Measurements from ENCODE around the gene EHD1.

DNA sequence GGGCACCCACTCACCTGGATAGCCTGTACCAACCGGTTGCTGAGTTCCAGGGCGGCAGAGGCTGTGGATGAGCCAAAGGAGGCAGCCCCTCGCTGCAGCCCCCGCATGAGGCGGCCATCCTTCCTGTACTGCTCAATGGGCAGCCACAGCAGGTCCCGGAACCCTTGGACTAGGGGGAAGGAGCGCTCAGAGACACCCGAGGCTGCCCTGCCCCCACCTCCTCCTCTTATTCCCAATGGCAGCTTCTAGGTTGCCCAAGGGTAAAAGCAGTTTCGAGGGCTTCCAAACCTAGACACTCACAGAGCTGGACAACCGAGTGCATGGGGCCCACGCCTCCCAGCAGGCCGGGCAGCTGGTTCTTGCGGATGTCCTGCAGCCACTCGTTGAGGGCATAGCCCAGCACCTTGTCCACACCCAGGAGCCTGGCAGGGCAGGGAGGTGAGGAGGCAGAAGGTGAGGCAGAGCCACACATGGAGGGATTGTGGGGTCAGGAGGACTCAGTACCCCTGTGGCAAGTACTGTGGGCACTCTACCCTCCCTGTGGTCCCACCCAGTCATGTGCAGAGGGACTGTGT is 18.1 kb upstream of the EHD1 start:
- no peak for TF ChIP-seq EZH2phosphoT487 (IDR thresholded peaks at IDR 0.05; ENCODE audit: borderline replicate concordance, low read length)
- TF ChIP-seq, protein P1, sequence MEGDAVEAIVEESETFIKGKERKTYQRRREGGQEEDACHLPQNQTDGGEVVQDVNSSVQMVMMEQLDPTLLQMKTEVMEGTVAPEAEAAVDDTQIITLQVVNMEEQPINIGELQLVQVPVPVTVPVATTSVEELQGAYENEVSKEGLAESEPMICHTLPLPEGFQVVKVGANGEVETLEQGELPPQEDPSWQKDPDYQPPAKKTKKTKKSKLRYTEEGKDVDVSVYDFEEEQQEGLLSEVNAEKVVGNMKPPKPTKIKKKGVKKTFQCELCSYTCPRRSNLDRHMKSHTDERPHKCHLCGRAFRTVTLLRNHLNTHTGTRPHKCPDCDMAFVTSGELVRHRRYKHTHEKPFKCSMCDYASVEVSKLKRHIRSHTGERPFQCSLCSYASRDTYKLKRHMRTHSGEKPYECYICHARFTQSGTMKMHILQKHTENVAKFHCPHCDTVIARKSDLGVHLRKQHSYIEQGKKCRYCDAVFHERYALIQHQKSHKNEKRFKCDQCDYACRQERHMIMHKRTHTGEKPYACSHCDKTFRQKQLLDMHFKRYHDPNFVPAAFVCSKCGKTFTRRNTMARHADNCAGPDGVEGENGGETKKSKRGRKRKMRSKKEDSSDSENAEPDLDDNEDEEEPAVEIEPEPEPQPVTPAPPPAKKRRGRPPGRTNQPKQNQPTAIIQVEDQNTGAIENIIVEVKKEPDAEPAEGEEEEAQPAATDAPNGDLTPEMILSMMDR (IDR thresholded peaks at IDR 0.05; ENCODE audit: low read depth, low read length, poor library complexity, severe bottlenecking) = no peak
